Mesothelial cell of epicardium (in vitro differentiated cells): Measurements from ENCODE around the gene PAK5. TPM values are rescaled to one million over a fixed set of nuclear protein-coding genes. Genes with fewer than 3 reads are reported as not detected.

Experiments
- DNase-seq, 2 experiments: peaks; one replicate each; pipeline ENCODE4 v3.0.0; 2021; ENCODE audit warnings: low spot score in 2 of 2; ENCODE audit not compliant: unreplicated experiment in 2 of 2
- H3K27ac Mint-ChIP-seq: 2 replicates; pipeline ENCODE4 v1.8.0; 2021; ENCODE audit warnings: mixed read lengths
- H3K27me3 Mint-ChIP-seq: 2 replicates; pipeline ENCODE4 v1.8.0; 2021; ENCODE audit warnings: low read depth, mixed read lengths
- H3K36me3 Mint-ChIP-seq: 2 replicates; pipeline ENCODE4 v1.8.0; 2021; ENCODE audit warnings: mixed read lengths
- H3K4me1 Mint-ChIP-seq: 2 replicates; pipeline ENCODE4 v1.8.0; 2021; ENCODE audit warnings: mixed read lengths
- H3K4me3 Mint-ChIP-seq: 2 replicates; pipeline ENCODE4 v1.8.0; 2021; ENCODE audit warnings: mild to moderate bottlenecking, moderate library complexity, mixed read lengths
- H3K9me3 Mint-ChIP-seq: 2 replicates; pipeline ENCODE4 v1.8.0; 2021; ENCODE audit warnings: mixed read lengths
- CTCF ChIP-seq: fragments of 200-600 bp; sonication (generic); IDR thresholded peaks from one replicate; pipeline ENCODE4 v1.5.0; 2021; ENCODE audit warnings: antibody characterized with exemption; ENCODE audit not compliant: unreplicated experiment
- total RNA-seq: library from RNA; stranded (reverse); gene quantifications from 3 replicates; pipeline ENCODE4 v1.2.1, GENCODE V29; 2021

Gene PAK5
- total RNA-seq, 1 donor from 2014 or later = 0.54 TPM

- H3K4me1 Mint-ChIP-seq = no peaks in the 10 kb centered on the region
- peaks cover 59% of the 10 kb centered on the region for H3K27me3 Mint-ChIP-seq
- H3K27ac Mint-ChIP-seq = no peak overlapping the region
Measured at GRCh38 chr20:9686866-9687265, 152.0 kb downstream of the PAK5 start.

GRCh38 chr20:9686455-9686854, 152.4 kb downstream of the PAK5 start:
- Mint-ChIP-seq H3K4me3 (no peak overlapping the region), H3K4me1 (no peaks in the 10 kb centered on the region), H3K9me3 (no peaks in the 10 kb centered on the region), H3K36me3 (no peaks in the 10 kb centered on the region), H3K27me3 (peaks cover 60% of the 10 kb centered on the region), H3K27ac (no peak overlapping the region)
- no peak for DNase-seq
- no peak for TF ChIP-seq CTCF

More at GRCh38 chr20:9686866-9687265, 152.0 kb downstream of the PAK5 start:
- H3K4me3 Mint-ChIP-seq = no peak overlapping the region
- no peak for DNase-seq
- H3K36me3 Mint-ChIP-seq = no peaks in the 10 kb centered on the region
- no peak for TF ChIP-seq CTCF
- H3K9me3 Mint-ChIP-seq = no peaks in the 10 kb centered on the region

GRCh38 chr20:9686001-9686400, 152.9 kb downstream of the PAK5 start:
- no peak for DNase-seq
- Mint-ChIP-seq H3K9me3 (no peaks in the 10 kb centered on the region), H3K4me1 (no peaks in the 10 kb centered on the region), H3K4me3 (no peak overlapping the region), H3K27ac (no peak overlapping the region), H3K36me3 (no peaks in the 10 kb centered on the region), H3K27me3 (peaks cover 61% of the 10 kb centered on the region)
- TF ChIP-seq CTCF = no peak

- no peaks in the 10 kb centered on the region for H3K4me1 Mint-ChIP-seq
- DNase-seq = no peak
- H3K27me3 Mint-ChIP-seq = peaks cover 54% of the 10 kb centered on the region
- no peaks in the 10 kb centered on the region for H3K36me3 Mint-ChIP-seq
- no peaks in the 10 kb centered on the region for H3K9me3 Mint-ChIP-seq
- no peak for TF ChIP-seq CTCF
- H3K27ac Mint-ChIP-seq = no peak overlapping the region
- no peak overlapping the region for H3K4me3 Mint-ChIP-seq
Measured at GRCh38 chr20:9685011-9685410, 153.9 kb downstream of the PAK5 start.

GRCh38 chr20:9677100-9677623, 161.7 kb downstream of the PAK5 start:
- no peak overlapping the region for H3K27ac Mint-ChIP-seq
- H3K9me3 Mint-ChIP-seq = peaks cover 4% of the 10 kb centered on the region
- H3K4me3 Mint-ChIP-seq = no peak overlapping the region
- peaks cover 8% of the 10 kb centered on the region for H3K27me3 Mint-ChIP-seq
- H3K4me1 Mint-ChIP-seq = no peaks in the 10 kb centered on the region
- no peak for DNase-seq
- no peaks in the 10 kb centered on the region for H3K36me3 Mint-ChIP-seq
- TF ChIP-seq CTCF = no peak

- no peak overlapping the region for H3K27ac Mint-ChIP-seq
- H3K9me3 Mint-ChIP-seq = peaks cover 4% of the 10 kb centered on the region
- no peak for DNase-seq
- H3K4me3 Mint-ChIP-seq = no peak overlapping the region
- H3K27me3 Mint-ChIP-seq = no peaks in the 10 kb centered on the region
- H3K4me1 Mint-ChIP-seq = no peaks in the 10 kb centered on the region
- no peak for TF ChIP-seq CTCF
- H3K36me3 Mint-ChIP-seq = no peaks in the 10 kb centered on the region
Measured at GRCh38 chr20:9672981-9673380, 165.9 kb downstream of the PAK5 start.
